ENCODE data around the gene CLCF1. TPM values are rescaled to one million over a fixed set of nuclear protein-coding genes. Genes with fewer than 3 reads are reported as not detected.

Gene CLCF1
- polyA plus RNA-seq, 1 donor from 2014 or later, result not detected

DNA sequence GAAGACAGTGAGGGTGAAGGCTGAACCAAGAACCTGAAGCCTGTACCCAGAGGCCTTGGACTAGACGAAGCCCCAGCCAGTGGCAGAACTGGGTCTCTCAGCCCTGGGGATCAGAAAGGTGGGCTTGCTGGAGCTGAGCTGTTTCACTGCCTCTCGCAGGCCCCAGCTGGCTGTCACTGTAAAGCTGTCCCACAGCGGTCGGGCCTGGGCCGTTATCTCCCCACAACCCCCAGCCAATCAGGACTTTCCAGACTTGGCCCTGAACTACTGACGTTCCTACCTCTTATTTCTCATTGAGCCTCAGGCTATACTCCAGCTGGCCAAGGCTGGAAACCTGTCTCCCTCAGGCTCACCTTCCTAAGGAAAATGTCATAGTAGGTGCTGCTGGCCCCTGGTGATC lies 24.1 kb upstream of the CLCF1 start:
- H3K4me3 ChIP-seq (ENCODE audit: low read length), result no peak overlapping the region
- no peak overlapping the region for H3K9ac ChIP-seq (ENCODE audit: low read length)
- no peaks in the 10 kb centered on the region for H3K27me3 ChIP-seq (ENCODE audit: insufficient read depth, low read depth, low read length)
- TF ChIP-seq MXI1 (conservative IDR thresholded peaks at IDR 0.05; ENCODE audit: poor library complexity, severe bottlenecking), result no peak
- no peak for TF ChIP-seq EZH2 (IDR thresholded peaks at IDR 0.05; ENCODE audit: borderline replicate concordance, insufficient read depth, low read length, poor library complexity, severe bottlenecking)
- H3F3A ChIP-seq (ENCODE audit: insufficient read depth, low read length, poor library complexity, severe bottlenecking), result no peaks in the 10 kb centered on the region
- no peaks in the 10 kb centered on the region for H4K20me1 ChIP-seq (ENCODE audit: insufficient read depth)
- H3K27ac ChIP-seq (ENCODE audit: low read length), result no peak overlapping the region
- no peaks in the 10 kb centered on the region for H3K9me3 ChIP-seq (ENCODE audit: low read length)
- H2AFZ ChIP-seq (ENCODE audit: low read depth, low read length), result no peak overlapping the region
- H3K9me2 ChIP-seq (ENCODE audit: insufficient read depth, low read length), result no peaks in the 10 kb centered on the region
- H3K79me2 ChIP-seq (replicated peaks; ENCODE audit: insufficient read depth, low read length), result peaks cover 11% of the 10 kb centered on the region
- H3K4me2 ChIP-seq (ENCODE audit: low read length), result no peak overlapping the region
- no peaks in the 10 kb centered on the region for H3K36me3 ChIP-seq (ENCODE audit: insufficient read depth, low read length)

DNA sequence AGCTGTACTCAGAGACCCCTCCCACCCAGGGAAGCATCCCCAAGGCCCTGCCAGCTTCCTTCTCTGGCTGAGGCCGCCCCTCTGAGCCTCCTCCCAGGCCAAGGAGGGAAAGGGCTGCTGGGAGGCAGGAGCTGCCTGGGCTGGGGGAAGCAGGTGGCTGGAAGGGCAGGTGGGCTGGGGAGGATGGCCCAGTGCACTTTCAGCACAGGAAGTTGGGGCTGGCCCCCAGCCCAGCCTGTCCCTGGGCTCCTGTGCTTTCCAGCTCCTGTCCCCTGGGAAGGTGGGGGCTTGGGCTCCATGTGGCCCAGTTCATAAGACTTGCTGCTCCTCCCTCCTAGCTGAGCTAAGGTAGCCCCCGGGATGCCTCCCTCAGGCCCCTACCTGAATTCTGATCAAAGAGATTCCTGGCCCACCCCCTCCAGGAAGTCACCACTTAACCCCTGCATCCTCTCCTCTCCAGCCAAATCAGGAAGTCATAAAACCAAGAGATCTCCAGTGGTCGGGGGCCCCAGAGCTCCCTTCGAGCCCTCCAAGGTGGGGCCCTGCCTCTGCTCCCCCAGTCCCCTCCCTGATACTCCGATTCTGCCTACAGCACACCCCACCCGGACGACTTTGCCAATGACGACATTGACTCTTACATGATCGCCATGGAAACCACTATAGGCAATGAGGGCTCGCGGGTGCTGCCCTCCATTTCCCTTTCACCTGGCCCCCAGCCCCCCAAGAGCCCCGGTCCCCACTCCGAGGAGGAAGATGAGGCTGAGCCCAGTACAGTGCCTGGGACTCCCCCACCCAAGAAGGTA lies 23.4 kb upstream of the CLCF1 start:
- Histone ChIP-seq H3K4me3 (ENCODE audit: low read length) (no peak overlapping the region), H2AFZ (ENCODE audit: low read depth, low read length) (no peak overlapping the region), H3K79me2 (replicated peaks; ENCODE audit: insufficient read depth, low read length) (peaks cover 11% of the 10 kb centered on the region), H3K9me3 (ENCODE audit: low read length) (no peaks in the 10 kb centered on the region), H3K36me3 (ENCODE audit: insufficient read depth, low read length) (no peaks in the 10 kb centered on the region), H3K9ac (ENCODE audit: low read length) (no peak overlapping the region), H3K27me3 (ENCODE audit: insufficient read depth, low read depth, low read length) (no peaks in the 10 kb centered on the region), H4K20me1 (ENCODE audit: insufficient read depth) (no peaks in the 10 kb centered on the region), H3K27ac (ENCODE audit: low read length) (no peak overlapping the region), H3K4me2 (ENCODE audit: low read length) (no peak overlapping the region), H3K9me2 (ENCODE audit: insufficient read depth, low read length) (no peaks in the 10 kb centered on the region), H3F3A (ENCODE audit: insufficient read depth, low read length, poor library complexity, severe bottlenecking) (no peaks in the 10 kb centered on the region)
- TF ChIP-seq, protein P1, sequence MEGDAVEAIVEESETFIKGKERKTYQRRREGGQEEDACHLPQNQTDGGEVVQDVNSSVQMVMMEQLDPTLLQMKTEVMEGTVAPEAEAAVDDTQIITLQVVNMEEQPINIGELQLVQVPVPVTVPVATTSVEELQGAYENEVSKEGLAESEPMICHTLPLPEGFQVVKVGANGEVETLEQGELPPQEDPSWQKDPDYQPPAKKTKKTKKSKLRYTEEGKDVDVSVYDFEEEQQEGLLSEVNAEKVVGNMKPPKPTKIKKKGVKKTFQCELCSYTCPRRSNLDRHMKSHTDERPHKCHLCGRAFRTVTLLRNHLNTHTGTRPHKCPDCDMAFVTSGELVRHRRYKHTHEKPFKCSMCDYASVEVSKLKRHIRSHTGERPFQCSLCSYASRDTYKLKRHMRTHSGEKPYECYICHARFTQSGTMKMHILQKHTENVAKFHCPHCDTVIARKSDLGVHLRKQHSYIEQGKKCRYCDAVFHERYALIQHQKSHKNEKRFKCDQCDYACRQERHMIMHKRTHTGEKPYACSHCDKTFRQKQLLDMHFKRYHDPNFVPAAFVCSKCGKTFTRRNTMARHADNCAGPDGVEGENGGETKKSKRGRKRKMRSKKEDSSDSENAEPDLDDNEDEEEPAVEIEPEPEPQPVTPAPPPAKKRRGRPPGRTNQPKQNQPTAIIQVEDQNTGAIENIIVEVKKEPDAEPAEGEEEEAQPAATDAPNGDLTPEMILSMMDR (IDR thresholded peaks at IDR 0.05; ENCODE audit: poor library complexity, severe bottlenecking), result no peak
- TF ChIP-seq MXI1 (conservative IDR thresholded peaks at IDR 0.05; ENCODE audit: poor library complexity, severe bottlenecking) (no peak), TAF1 (IDR thresholded peaks at IDR 0.05; ENCODE audit: low read depth) (no peak), EP300 (conservative IDR thresholded peaks at IDR 0.05; ENCODE audit: poor library complexity, severe bottlenecking) (no peak), EZH2 (IDR thresholded peaks at IDR 0.05; ENCODE audit: borderline replicate concordance, insufficient read depth, low read length, poor library complexity, severe bottlenecking) (no peak), POLR2AphosphoS5 (IDR thresholded peaks at IDR 0.05) (no peak), RAD21 (conservative IDR thresholded peaks at IDR 0.05) (no peak), SMC3 (conservative IDR thresholded peaks at IDR 0.05; ENCODE audit: poor library complexity) (no peak)
- TF ChIP-seq, protein P2, sequence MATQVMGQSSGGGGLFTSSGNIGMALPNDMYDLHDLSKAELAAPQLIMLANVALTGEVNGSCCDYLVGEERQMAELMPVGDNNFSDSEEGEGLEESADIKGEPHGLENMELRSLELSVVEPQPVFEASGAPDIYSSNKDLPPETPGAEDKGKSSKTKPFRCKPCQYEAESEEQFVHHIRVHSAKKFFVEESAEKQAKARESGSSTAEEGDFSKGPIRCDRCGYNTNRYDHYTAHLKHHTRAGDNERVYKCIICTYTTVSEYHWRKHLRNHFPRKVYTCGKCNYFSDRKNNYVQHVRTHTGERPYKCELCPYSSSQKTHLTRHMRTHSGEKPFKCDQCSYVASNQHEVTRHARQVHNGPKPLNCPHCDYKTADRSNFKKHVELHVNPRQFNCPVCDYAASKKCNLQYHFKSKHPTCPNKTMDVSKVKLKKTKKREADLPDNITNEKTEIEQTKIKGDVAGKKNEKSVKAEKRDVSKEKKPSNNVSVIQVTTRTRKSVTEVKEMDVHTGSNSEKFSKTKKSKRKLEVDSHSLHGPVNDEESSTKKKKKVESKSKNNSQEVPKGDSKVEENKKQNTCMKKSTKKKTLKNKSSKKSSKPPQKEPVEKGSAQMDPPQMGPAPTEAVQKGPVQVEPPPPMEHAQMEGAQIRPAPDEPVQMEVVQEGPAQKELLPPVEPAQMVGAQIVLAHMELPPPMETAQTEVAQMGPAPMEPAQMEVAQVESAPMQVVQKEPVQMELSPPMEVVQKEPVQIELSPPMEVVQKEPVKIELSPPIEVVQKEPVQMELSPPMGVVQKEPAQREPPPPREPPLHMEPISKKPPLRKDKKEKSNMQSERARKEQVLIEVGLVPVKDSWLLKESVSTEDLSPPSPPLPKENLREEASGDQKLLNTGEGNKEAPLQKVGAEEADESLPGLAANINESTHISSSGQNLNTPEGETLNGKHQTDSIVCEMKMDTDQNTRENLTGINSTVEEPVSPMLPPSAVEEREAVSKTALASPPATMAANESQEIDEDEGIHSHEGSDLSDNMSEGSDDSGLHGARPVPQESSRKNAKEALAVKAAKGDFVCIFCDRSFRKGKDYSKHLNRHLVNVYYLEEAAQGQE (IDR thresholded peaks at IDR 0.05; ENCODE audit: borderline replicate concordance), result no peak

All from neural cell (in vitro differentiated cells).